ENCODE measurements around the gene TCERG1L.
"Not testable (repeated sequence)": the region's sequence is repeated elsewhere in the genome, so short reads cannot be mapped to it uniquely, and the experiment has no call there.

The TCERG1L gene

DNA sequence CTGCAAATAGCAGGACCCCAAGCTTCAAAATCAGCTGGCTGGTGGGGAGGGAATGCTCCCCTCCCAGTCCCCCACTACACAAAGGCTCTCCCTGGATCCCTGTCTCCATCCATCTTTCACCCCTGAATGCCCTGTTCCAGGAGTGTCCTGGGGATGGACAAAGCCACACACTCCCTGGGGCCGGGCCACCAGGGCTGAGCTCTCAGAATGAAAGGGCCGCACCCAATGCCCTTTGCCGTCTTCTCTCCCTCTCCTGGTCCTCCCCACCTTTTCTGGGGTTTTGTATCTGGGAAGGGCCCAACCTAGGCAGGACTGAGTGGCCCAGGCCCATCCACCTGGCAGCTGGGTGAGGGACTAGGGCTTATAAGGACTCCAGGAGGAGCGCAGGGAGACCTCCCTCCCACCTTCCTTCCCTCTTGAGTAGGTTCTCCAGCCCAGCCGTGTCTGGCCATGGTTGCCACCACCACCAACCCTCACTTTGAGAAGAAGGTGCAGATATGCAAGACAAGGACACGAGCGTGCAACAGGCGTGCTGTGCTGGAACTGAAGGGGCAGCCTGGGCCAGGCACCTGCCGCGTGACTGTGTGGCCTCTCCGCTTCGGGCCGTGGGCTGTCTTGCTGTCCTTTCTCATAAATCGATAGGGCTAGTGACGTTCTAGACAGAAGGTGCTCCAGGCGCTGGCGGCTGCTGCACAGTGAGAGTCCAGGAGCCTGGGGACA is 157.1 kb downstream of the TCERG1L start:
- H3K4me3 ChIP-seq (ENCODE audit: control insufficient read depth, low read depth, low read length), result no peak overlapping the region
- TF ChIP-seq, protein P1, sequence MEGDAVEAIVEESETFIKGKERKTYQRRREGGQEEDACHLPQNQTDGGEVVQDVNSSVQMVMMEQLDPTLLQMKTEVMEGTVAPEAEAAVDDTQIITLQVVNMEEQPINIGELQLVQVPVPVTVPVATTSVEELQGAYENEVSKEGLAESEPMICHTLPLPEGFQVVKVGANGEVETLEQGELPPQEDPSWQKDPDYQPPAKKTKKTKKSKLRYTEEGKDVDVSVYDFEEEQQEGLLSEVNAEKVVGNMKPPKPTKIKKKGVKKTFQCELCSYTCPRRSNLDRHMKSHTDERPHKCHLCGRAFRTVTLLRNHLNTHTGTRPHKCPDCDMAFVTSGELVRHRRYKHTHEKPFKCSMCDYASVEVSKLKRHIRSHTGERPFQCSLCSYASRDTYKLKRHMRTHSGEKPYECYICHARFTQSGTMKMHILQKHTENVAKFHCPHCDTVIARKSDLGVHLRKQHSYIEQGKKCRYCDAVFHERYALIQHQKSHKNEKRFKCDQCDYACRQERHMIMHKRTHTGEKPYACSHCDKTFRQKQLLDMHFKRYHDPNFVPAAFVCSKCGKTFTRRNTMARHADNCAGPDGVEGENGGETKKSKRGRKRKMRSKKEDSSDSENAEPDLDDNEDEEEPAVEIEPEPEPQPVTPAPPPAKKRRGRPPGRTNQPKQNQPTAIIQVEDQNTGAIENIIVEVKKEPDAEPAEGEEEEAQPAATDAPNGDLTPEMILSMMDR (conservative IDR thresholded peaks at IDR 0.05; ENCODE audit: control insufficient read depth, insufficient read depth, low read depth, low read length), result no peak
- no peak for DNase-seq (ENCODE audit: low read depth)

DNA sequence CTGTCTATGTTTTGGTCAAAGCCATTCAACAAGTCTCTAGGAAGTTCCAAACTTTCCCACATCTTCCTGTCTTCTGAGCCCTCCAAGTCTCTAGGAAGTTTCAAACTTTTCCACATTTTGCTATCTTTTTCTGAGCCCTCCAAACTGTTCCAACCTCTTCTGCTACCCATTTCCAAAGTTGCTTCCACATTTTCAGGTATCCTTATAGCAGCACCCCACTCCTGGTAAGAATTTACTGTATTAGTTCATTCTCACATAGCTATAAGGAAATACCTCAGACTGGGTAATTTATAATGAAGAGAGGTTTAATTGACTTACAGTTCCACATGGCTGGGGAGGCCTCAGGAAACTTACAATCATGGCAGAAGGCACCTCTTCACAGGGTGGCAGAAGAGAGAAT is 159.1 kb downstream of the TCERG1L start:
- not testable (repeated sequence) for DNase-seq (ENCODE audit: low read depth); H3K4me3 ChIP-seq (ENCODE audit: control insufficient read depth, low read depth, low read length)

DNA sequence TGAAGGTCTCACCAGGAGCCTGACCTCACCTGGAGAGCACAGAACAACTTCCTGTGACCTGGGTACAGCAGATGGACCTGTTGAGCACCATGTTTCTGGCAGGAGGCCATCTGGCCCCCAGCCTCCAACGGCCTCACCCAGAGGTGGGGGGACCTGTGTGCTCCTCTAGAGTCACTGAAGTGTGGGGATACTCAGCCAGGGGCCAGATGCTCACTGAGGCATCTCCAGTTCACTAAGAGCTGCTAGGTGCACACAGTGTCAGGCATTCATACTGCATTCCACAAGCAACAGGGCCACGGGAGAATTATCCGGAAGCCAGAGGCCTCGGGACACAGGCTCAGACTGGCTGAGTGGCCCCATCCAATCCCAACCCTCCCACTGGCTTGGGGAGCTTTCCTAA is 161.4 kb downstream of the TCERG1L start:
- no peak overlapping the region for H3K4me3 ChIP-seq (ENCODE audit: control insufficient read depth, low read depth, low read length)
- no peak for DNase-seq (ENCODE audit: low read depth)
- TF ChIP-seq, protein P1 (conservative IDR thresholded peaks at IDR 0.05; ENCODE audit: control insufficient read depth, insufficient read depth, low read depth, low read length), result no peak

DNA sequence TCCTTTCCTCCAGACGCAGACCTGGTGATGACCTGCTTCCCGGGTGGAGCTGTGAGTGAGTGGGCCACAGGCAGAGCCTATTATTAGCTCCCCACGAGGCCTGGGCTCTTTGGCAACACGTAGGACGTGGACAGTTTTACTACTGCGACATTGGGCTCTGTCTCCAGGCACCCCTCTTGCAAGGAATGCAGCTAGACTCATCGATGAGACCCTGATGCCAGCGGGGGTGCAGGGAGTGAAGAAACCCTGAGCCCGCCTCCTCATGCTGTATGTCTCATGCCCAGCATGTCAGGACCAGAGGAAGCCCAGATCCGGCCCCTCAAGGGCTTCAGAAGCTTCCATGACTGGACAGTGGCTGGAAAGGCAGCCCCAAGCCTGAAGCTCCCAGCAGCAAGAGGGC is 161.9 kb downstream of the TCERG1L start:
- H3K4me3 ChIP-seq (ENCODE audit: control insufficient read depth, low read depth, low read length), result no peak overlapping the region
- no peak for DNase-seq (ENCODE audit: low read depth)
- TF ChIP-seq, protein P1 (conservative IDR thresholded peaks at IDR 0.05; ENCODE audit: control insufficient read depth, insufficient read depth, low read depth, low read length), result no peak

DNA sequence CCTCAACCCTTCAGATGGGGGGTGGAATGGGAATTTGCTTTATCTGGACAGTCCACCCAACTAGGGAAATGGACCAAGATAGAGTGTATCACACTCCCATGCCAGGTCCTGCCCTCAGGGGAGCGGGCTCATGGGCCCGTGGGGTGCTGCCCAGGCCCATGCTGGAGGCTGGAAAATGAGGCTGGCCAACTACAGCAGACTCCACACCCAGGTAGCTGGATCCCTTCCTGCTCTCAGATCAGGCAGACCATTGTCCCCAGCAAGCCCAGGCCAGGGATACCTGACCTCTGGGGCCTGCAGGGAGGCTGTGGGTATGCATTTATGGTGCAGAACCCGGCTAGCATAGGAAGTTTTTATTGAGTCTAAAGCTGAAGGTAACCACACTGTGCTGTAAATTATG is 162.4 kb downstream of the TCERG1L start:
- no peak overlapping the region for H3K4me3 ChIP-seq (ENCODE audit: control insufficient read depth, low read depth, low read length)
- TF ChIP-seq, protein P1 (conservative IDR thresholded peaks at IDR 0.05; ENCODE audit: control insufficient read depth, insufficient read depth, low read depth, low read length), result no peak
- no peak for DNase-seq (ENCODE audit: low read depth)

DNA sequence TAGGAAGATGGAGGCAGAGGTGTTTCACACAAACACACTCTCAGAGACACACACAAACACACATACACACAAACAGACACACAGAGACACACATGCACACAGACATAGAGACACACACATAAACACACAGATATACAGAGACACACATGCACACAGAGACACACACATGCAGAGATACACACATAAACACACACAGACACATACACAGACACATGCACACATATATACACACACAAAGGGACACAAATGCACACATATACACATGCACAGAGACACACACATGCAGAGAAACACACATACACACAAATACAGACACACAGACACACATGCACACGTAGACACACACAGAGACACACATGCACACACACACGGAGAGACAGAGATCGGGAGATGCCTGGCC is 163.3 kb downstream of the TCERG1L start:
- no peak for DNase-seq (ENCODE audit: low read depth)
- H3K4me3 ChIP-seq (ENCODE audit: control insufficient read depth, low read depth, low read length), result no peak overlapping the region
- TF ChIP-seq, protein P1 (conservative IDR thresholded peaks at IDR 0.05; ENCODE audit: control insufficient read depth, insufficient read depth, low read depth, low read length), result no peak

DNA sequence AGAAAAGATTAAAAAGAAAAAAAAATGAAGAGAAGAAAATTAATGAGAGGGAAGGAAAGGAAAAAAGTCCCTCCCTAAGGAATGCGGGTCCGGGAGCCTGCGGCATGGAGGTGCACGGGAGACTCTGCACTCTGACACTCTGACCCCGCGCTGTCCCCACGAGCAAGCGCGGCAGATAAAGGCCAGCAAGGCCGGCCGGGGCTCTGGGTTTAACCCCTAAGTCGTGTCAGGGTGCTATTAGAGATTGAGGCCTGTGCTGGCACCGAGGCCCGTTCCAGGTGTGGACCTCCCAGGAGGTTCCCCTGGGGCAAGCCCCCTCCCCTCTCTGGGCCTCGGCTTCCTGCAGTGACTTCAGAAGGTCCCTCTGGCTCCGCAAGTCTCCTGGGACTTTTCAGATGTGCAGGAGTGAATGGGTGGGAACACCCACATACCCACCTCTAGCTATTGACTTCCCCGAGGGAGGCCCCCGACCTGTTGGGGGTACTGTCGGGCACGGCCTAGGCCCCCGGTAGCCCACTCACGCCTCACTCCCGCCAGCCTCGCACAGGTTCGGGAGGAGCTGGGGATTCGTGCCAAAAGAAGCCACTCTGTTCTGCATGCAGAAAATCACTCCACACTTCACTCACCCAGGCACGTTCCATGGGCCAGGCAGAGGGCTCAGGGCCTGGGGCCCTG is 164.1 kb downstream of the TCERG1L start:
- TF ChIP-seq, protein P1 (conservative IDR thresholded peaks at IDR 0.05; ENCODE audit: control insufficient read depth, insufficient read depth, low read depth, low read length), result no peak
- DNase-seq (ENCODE audit: low read depth), result no peak
- no peak overlapping the region for H3K4me3 ChIP-seq (ENCODE audit: control insufficient read depth, low read depth, low read length)

Measured in fibroblast of mammary gland (primary cell).